IMR-90 (cell line): Measurements from ENCODE around the gene SLC6A20. TPM values are rescaled to one million over a fixed set of nuclear protein-coding genes. Genes with fewer than 3 reads are reported as not detected.

ENCODE experiments used
- ATAC-seq: fragments of 200-7000 bp; cut with Tn5 transposase; 2 replicates; pipeline ENCODE4 v1.9.1; 2020; ENCODE audit warnings: low read depth, mild to moderate bottlenecking, moderate library complexity
- BruUV-seq: library from RNA; stranded (reverse); fragments of 400-500 nt; replicated peaks from 2 replicates; lab custom pipeline; 2021; lab: Mats Ljungman, UMichigan
- CTCF ChIA-PET: fragments of 300-600 bp; formaldehyde crosslinking; extraction: SDS; loops from one replicate; lab custom pipeline; 2021; ENCODE audit warnings: antibody characterized with exemption; lab: Yijun Ruan, JAX
- POLR2A ChIA-PET: fragments of 300-600 bp; sonication (Branson Sonifier 250); formaldehyde crosslinking; loops from one replicate; lab custom pipeline; 2022; ENCODE audit warnings: antibody characterized with exemption; ENCODE audit not compliant: unreplicated experiment; lab: Charles Lee
- DNase-seq: peaks from one replicate; pipeline ENCODE4 v3.0.0; 2013
- H2AFZ ChIP-seq: replicated peaks from 2 replicates; pipeline ENCODE3; 2013; ENCODE audit warnings: low read length, mild to moderate bottlenecking; ENCODE audit not compliant: poor library complexity
- H2AK5ac ChIP-seq: 2 replicates; pipeline ENCODE4 v1.6.1; 2013; ENCODE audit warnings: low read depth, low read length, inconsistent platforms
- H2AK9ac ChIP-seq: replicated peaks from 2 replicates; pipeline ENCODE3; 2013; ENCODE audit warnings: mild to moderate bottlenecking, low read depth, low read length, moderate library complexity; ENCODE audit not compliant: poor library complexity
- H2BK120ac ChIP-seq: 2 replicates; pipeline ENCODE4 v1.6.1; 2013; ENCODE audit warnings: low read depth, low read length, inconsistent platforms
- H2BK15ac ChIP-seq: 3 replicates; pipeline ENCODE4 v1.6.1; 2013; ENCODE audit warnings: low read depth, low read length, inconsistent platforms
- H2BK20ac ChIP-seq: 2 replicates; pipeline ENCODE4 v1.6.1; 2013; ENCODE audit warnings: low read depth, mild to moderate bottlenecking, inconsistent platforms, low read length, moderate library complexity
- H2BK5ac ChIP-seq: 2 replicates; pipeline ENCODE4 v1.6.1; 2013; ENCODE audit warnings: mild to moderate bottlenecking, low read depth, low read length, inconsistent platforms; ENCODE audit not compliant: poor library complexity, severe bottlenecking
- H3K14ac ChIP-seq: replicated peaks from 2 replicates; pipeline ENCODE4 v1.6.1; 2013; ENCODE audit warnings: low read depth, low read length, inconsistent platforms
- H3K18ac ChIP-seq: 2 replicates; pipeline ENCODE4 v1.6.1; 2013; ENCODE audit warnings: low read depth, low read length, control low read depth
- H3K23ac ChIP-seq: 2 replicates; pipeline ENCODE4 v1.6.1; 2013; ENCODE audit warnings: low read depth, low read length, inconsistent platforms
- H3K27ac ChIP-seq: 2 replicates; pipeline ENCODE4 v1.5.1; 2013; ENCODE audit warnings: mild to moderate bottlenecking, control low read depth, low read length; ENCODE audit not compliant: insufficient read depth
- H3K27me3 ChIP-seq: 2 replicates; pipeline ENCODE4 v1.6.1; 2013; ENCODE audit warnings: low read length; ENCODE audit not compliant: control insufficient read depth, insufficient read depth
- H3K36me3 ChIP-seq: 2 replicates; pipeline ENCODE4 v1.6.1; 2013; ENCODE audit warnings: low read length, mixed read lengths; ENCODE audit not compliant: control insufficient read depth, insufficient read depth
- H3K4ac ChIP-seq: 2 replicates; pipeline ENCODE4 v1.6.1; 2013; ENCODE audit warnings: low read depth, low read length, inconsistent platforms
- H3K4me1 ChIP-seq: 2 replicates; pipeline ENCODE4 v1.6.1; 2013; ENCODE audit warnings: low read length, mixed read lengths; ENCODE audit not compliant: control insufficient read depth, insufficient read depth
- H3K4me2 ChIP-seq: 2 replicates; pipeline ENCODE4 v1.6.1; 2013; ENCODE audit warnings: low read depth, mild to moderate bottlenecking, control low read depth, low read length, moderate library complexity
- H3K4me3 ChIP-seq: 2 replicates; pipeline ENCODE4 v1.5.1; 2013; ENCODE audit warnings: low read depth, mild to moderate bottlenecking, control low read depth, low read length, moderate library complexity; ENCODE audit not compliant: insufficient read depth
- H3K56ac ChIP-seq: 2 replicates; pipeline ENCODE4 v1.6.1; 2013; ENCODE audit warnings: low read length, inconsistent platforms; ENCODE audit not compliant: insufficient read depth; ENCODE audit errors: extremely low read depth
- H3K79me1 ChIP-seq, 2 experiments: 2 replicates each; pipeline ENCODE4 v1.6.1; 2013; ENCODE audit warnings: low read length in 2 of 2, inconsistent platforms in 1 of 2, low read depth in 1 of 2
- H3K9ac ChIP-seq: 2 replicates; pipeline ENCODE4 v1.6.1; 2013; ENCODE audit warnings: low read depth, low read length, control low read depth
- H3K9me1 ChIP-seq: 2 replicates; pipeline ENCODE4 v1.6.1; 2013; ENCODE audit warnings: low read length, inconsistent platforms; ENCODE audit not compliant: insufficient read depth
- H3K9me3 ChIP-seq: 2 replicates; pipeline ENCODE4 v1.6.1; 2013; ENCODE audit warnings: low read length; ENCODE audit not compliant: control insufficient read depth, insufficient read depth
- H4K20me1 ChIP-seq: 2 replicates; pipeline ENCODE4 v1.6.1; 2013; ENCODE audit warnings: low read length, inconsistent platforms; ENCODE audit not compliant: insufficient read depth
- H4K5ac ChIP-seq: 2 replicates; pipeline ENCODE4 v1.6.1; 2013; ENCODE audit warnings: mild to moderate bottlenecking, low read depth, low read length, control low read depth
- H4K8ac ChIP-seq, 2 experiments: 2 replicates each; pipeline ENCODE4 v1.6.1; 2013; ENCODE audit warnings: low read depth in 2 of 2, low read length in 2 of 2, control low read depth in 1 of 2, inconsistent platforms in 1 of 2
- H4K91ac ChIP-seq: 2 replicates; pipeline ENCODE4 v1.6.1; 2013; ENCODE audit warnings: low read depth, low read length, inconsistent platforms; ENCODE audit not compliant: insufficient read depth
- BHLHE40 ChIP-seq: fragments of 150-350 bp; IDR thresholded peaks from 2 replicates; pipeline ENCODE4 v1.6.1; 2016; ENCODE audit warnings: mild to moderate bottlenecking, low read depth, low read length
- CEBPB ChIP-seq: IDR thresholded peaks from 2 replicates; pipeline ENCODE4 v1.6.1; 2012; ENCODE audit warnings: low read depth, low read length, improper control_type of control experiment
- POLR2A ChIP-seq: IDR thresholded peaks from 2 replicates; pipeline ENCODE4 v1.6.1; 2012; ENCODE audit warnings: mild to moderate bottlenecking, low read depth, low read length
- WGBS, 2 experiments: methylation state at CpG; one replicate each; pipeline versions ENCODE4 v1.1.5 to v1.1.7; 2013; ENCODE audit warnings: missing lambda C conversion rate in 2 of 2; ENCODE audit not compliant: insufficient read length in 1 of 2; ENCODE audit errors: extremely low coverage in 2 of 2; 5-methylcytosine and 5-hydroxymethylcytosine counted together
- dilution Hi-C: fragments of 300-500 bp; cut with HindIII; formaldehyde crosslinking; loops from one replicate; pipeline ENCODE4 v1.14.3; 2018; ENCODE audit warnings: low sequenced_read_pairs; ENCODE audit not compliant: unreplicated experiment
- in situ Hi-C: fragments of 300-500 bp; cut with MboI; formaldehyde crosslinking; loops from 3 replicates; pipeline ENCODE4 v1.14.3; 2019; ENCODE audit warnings: low sequenced_read_pairs, inconsistent platforms, mixed read lengths
- intact Hi-C: fragments of 100-400 bp; cut with micrococcal nuclease; formaldehyde crosslinking; loops from 2 replicates; pipeline ENCODE4 v1.10.0; 2022
- polyA plus RNA-seq, 3 experiments: library from polyadenylated mRNA; depleted of rRNA; stranded (reverse); fragments of >200 nt; gene quantifications; 2 replicates each; pipeline ENCODE4 v1.2.3, GENCODE V29; 2012; ENCODE audit warnings: low replicate concordance in 1 of 3
- total RNA-seq: library from RNA; depleted of rRNA; stranded (reverse); fragments of >200 nt; gene quantifications from 2 replicates; pipeline ENCODE4 v1.2.3, GENCODE V29; 2012
- TF ChIP-seq, protein P1 (sequence below): fragments of 150-350 bp; IDR thresholded peaks from 2 replicates; pipeline ENCODE4 v1.6.1; 2017; ENCODE audit warnings: mild to moderate bottlenecking, antibody characterized with exemption, low read length, low read depth

Gene SLC6A20
- total and polyA plus RNA-seq, 2 of the 4 experiments (the other 2 are of a cell fraction) = not detected

DNA sequence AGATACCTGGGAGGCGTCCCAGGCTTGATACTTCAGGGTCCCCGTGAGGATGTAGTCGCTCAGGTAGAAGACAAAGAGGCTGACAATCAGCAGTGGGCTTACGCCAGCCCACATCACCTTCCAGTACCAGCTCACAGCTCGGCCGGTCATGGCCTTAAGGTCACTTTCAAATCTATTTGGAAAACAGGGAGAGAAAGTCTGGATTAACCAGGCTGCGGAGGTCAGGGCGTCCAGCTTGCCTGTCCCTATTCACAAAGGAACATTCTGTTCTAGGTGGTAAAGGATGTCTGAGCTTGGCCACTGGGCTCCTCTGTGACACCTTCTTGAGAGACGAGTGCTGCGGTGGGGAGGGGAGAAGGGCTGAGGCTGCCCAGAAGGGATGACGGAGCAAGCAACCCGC is 36.5 kb downstream of the SLC6A20 start:
- no peak overlapping the region for H3K27ac ChIP-seq
- H3K9ac ChIP-seq = no peak overlapping the region
- H2BK20ac ChIP-seq = no peak overlapping the region
- H2AFZ ChIP-seq = no peak overlapping the region
- H3K4me1 ChIP-seq = no peaks in the 10 kb centered on the region
- no peak overlapping the region for H2AK9ac ChIP-seq
- no peaks in the 10 kb centered on the region for H3K79me1 ChIP-seq
- DNase-seq (no peak), ATAC-seq (no peak)
- H2BK15ac ChIP-seq = no peak overlapping the region
- in situ Hi-C loops = loop anchor here (5.0 kb wide), 2 partner anchors 172 to 317 kb away; no protein-coding TSS in a partner anchor
- H3K56ac ChIP-seq = no peak overlapping the region; the same call in 1 of the 2 replicates
- H3K14ac ChIP-seq = no peak overlapping the region
- H4K5ac ChIP-seq = no peak overlapping the region
- H2BK5ac ChIP-seq = no peak overlapping the region
- no peaks in the 10 kb centered on the region for H3K9me3 ChIP-seq
- H4K20me1 ChIP-seq = no peaks in the 10 kb centered on the region
- H3K4ac ChIP-seq = no peak overlapping the region
- H3K4me3 ChIP-seq = no peak overlapping the region
- no peak overlapping the region for H3K23ac ChIP-seq
- no peaks in the 10 kb centered on the region for H3K36me3 ChIP-seq
- dilution Hi-C loops = no loop called here
- peaks cover 11% of the 10 kb centered on the region for H3K27me3 ChIP-seq
- WGBS, 2 experiments = 71% methylated on average over 4 of the region's 12 CpGs; no CpG with 5 or more reads in 1 of the 2 experiments
- no peak overlapping the region for H2BK120ac ChIP-seq
- no peaks in the 10 kb centered on the region for H3K9me1 ChIP-seq
- H2AK5ac ChIP-seq = no peak overlapping the region
- H3K4me2 ChIP-seq = no peak overlapping the region
- H4K8ac ChIP-seq = no peak overlapping the region
- BruUV-seq = no TSS peak
- no peak overlapping the region for H3K18ac ChIP-seq
- CTCF ChIA-PET = no interaction called here
- intact Hi-C loops = loop anchor here (2.0 to 5.0 kb wide), 2 partner anchors 73 to 617 kb away; no protein-coding TSS in a partner anchor
- TF ChIP-seq BHLHE40 (no peak), POLR2A (no peak), CEBPB (no peak)
- TF ChIP-seq, protein P1, sequence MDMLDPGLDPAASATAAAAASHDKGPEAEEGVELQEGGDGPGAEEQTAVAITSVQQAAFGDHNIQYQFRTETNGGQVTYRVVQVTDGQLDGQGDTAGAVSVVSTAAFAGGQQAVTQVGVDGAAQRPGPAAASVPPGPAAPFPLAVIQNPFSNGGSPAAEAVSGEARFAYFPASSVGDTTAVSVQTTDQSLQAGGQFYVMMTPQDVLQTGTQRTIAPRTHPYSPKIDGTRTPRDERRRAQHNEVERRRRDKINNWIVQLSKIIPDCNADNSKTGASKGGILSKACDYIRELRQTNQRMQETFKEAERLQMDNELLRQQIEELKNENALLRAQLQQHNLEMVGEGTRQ = no peak
- POLR2A ChIA-PET = no interaction called here
- no peak overlapping the region for H4K91ac ChIP-seq
